SK-N-SH (cell line): ENCODE data around the gene SLX4IP. TPM values are rescaled to one million over a fixed set of nuclear protein-coding genes. Genes with fewer than 3 reads are reported as not detected.

Experiments used
- CTCF ChIA-PET: fragments of 300-600, 350-600 bp; formaldehyde crosslinking; extraction: SDS; loops from one replicate; lab custom pipeline; 2021; lab: Yijun Ruan, JAX
- POLR2A ChIA-PET: fragments of 350-600 bp; sonication (Branson Sonifier 250); formaldehyde crosslinking; extraction: SDS; loops from one replicate; lab custom pipeline; 2020; ENCODE audit warnings: antibody characterized with exemption, inconsistent platforms; lab: Yijun Ruan, JAX
- DNase-seq: peaks from one replicate; pipeline ENCODE4 v3.0.0; 2012
- H2AFZ ChIP-seq: fragments of 200-600 bp; sonication (generic); 2 replicates; pipeline ENCODE4 v1.8.1; 2016; ENCODE audit warnings: antibody characterized with exemption, mild to moderate bottlenecking, low read depth
- H3F3A ChIP-seq: fragments of 200-600 bp; sonication (generic); replicated peaks from 2 replicates; pipeline ENCODE3; 2016; ENCODE audit warnings: antibody characterized with exemption, mild to moderate bottlenecking; ENCODE audit not compliant: insufficient read depth
- H3K27ac ChIP-seq, 2 experiments: fragments of 200-500 bp in 1 of 2; fragments of 200-600 bp in 1 of 2; sonication (Bioruptor generic) in 1 of 2; sonication (generic), shearing (Covaris generic) in 1 of 2; 2 replicates each; pipeline versions ENCODE4 v1.5.1 to v1.6.1; 2014 to 2016; ENCODE audit warnings: low read depth in 2 of 2, inconsistent platforms in 1 of 2, low read length in 1 of 2, mild to moderate bottlenecking in 1 of 2, mixed read lengths in 1 of 2
- H3K27me3 ChIP-seq: fragments of 200-600 bp; sonication (generic), shearing (Covaris generic); 2 replicates; pipeline ENCODE4 v1.6.1; 2016; ENCODE audit warnings: mixed run types; ENCODE audit not compliant: insufficient read depth
- H3K36me3 ChIP-seq, 2 experiments: fragments of 200-500 bp in 1 of 2; fragments of 200-600 bp in 1 of 2; sonication (Bioruptor generic) in 1 of 2; sonication (generic) in 1 of 2; replicated peaks in 1 of 2; 2 replicates each; pipeline versions ENCODE3 to v1.5.1; 2014 to 2016; ENCODE audit warnings: low read length in 1 of 2, mild to moderate bottlenecking in 1 of 2; ENCODE audit not compliant: insufficient read depth in 2 of 2, control insufficient read depth in 1 of 2
- H3K4me1 ChIP-seq, 2 experiments: fragments of 200-500 bp in 1 of 2; fragments of 200-600 bp in 1 of 2; sonication (Bioruptor generic) in 1 of 2; sonication (generic), shearing (Covaris generic) in 1 of 2; 2 replicates each; pipeline versions ENCODE4 v1.5.1 to v1.6.1; 2014 to 2016; ENCODE audit warnings: low read depth in 1 of 2, low read length in 1 of 2, mixed run types in 1 of 2; ENCODE audit not compliant: insufficient read depth in 2 of 2, control insufficient read depth in 1 of 2
- H3K4me2 ChIP-seq: fragments of 200-600 bp; sonication (generic), shearing (Covaris generic); 2 replicates; pipeline ENCODE4 v1.6.1; 2017; ENCODE audit warnings: mixed run types
- H3K4me3 ChIP-seq, 2 experiments: fragments of 200-500 bp in 1 of 2; fragments of 200-600 bp in 1 of 2; sonication (Bioruptor generic) in 1 of 2; sonication (generic), shearing (Covaris generic) in 1 of 2; 2 replicates each; pipeline versions ENCODE4 v1.5.1 to v1.8.1; 2014 to 2016; ENCODE audit warnings: low read depth in 2 of 2, inconsistent platforms in 1 of 2, low read length in 1 of 2, mild to moderate bottlenecking in 1 of 2, mixed read lengths in 1 of 2, moderate library complexity in 1 of 2
- H3K79me2 ChIP-seq: fragments of 200-600 bp; sonication (generic); 2 replicates; pipeline ENCODE4 v1.8.1; 2017; ENCODE audit warnings: mild to moderate bottlenecking; ENCODE audit not compliant: insufficient read depth
- H3K9ac ChIP-seq: fragments of 200-600 bp; sonication (generic); 2 replicates; pipeline ENCODE4 v1.6.1; 2017; ENCODE audit warnings: mixed run types
- H3K9me2 ChIP-seq: fragments of 200-600 bp; sonication (generic); 2 replicates; pipeline ENCODE4 v1.6.1; 2017; ENCODE audit warnings: mixed run types
- H3K9me3 ChIP-seq: fragments of 200-600 bp; sonication (generic); 2 replicates; pipeline ENCODE4 v1.6.1; 2017; ENCODE audit warnings: mixed run types, mild to moderate bottlenecking, moderate library complexity
- H4K20me1 ChIP-seq: fragments of 200-600 bp; sonication (generic); 2 replicates; pipeline ENCODE4 v1.6.1; 2017; ENCODE audit warnings: mild to moderate bottlenecking, mixed run types; ENCODE audit not compliant: insufficient read depth
- CHD2 ChIP-seq: fragments of 150-350 bp; IDR thresholded peaks from 2 replicates; pipeline ENCODE4 v1.6.1; 2018; ENCODE audit warnings: low read length; ENCODE audit not compliant: partially characterized antibody
- CTCF ChIP-seq: fragments of 200-600 bp; sonication (generic); IDR thresholded peaks from 2 replicates; pipeline ENCODE4 v1.6.1; 2017; ENCODE audit warnings: antibody characterized with exemption, mild to moderate bottlenecking, moderate library complexity
- EP300 ChIP-seq, 2 experiments: IDR thresholded peaks; 2 replicates each; pipeline versions ENCODE4 v1.4.0 to v1.6.1; 2012; ENCODE audit warnings: borderline replicate concordance in 1 of 2, low read depth in 1 of 2, low read length in 1 of 2
- EZH2phosphoT487 ChIP-seq: fragments of 200-600 bp; sonication (generic); IDR thresholded peaks from 2 replicates; pipeline ENCODE4 v1.6.1; 2017; ENCODE audit warnings: low read depth, mixed run types, mild to moderate bottlenecking, antibody characterized with exemption, moderate library complexity, borderline replicate concordance
- FOSL2 ChIP-seq: IDR thresholded peaks from 2 replicates; pipeline ENCODE4 v1.4.0; 2012; ENCODE audit warnings: low read depth, mild to moderate bottlenecking, moderate library complexity, borderline replicate concordance
- FOXJ3 ChIP-seq: sonication (generic); formaldehyde crosslinking; IDR thresholded peaks from 2 replicates; pipeline ENCODE4 v1.5.1; 2020; ENCODE audit warnings: mild to moderate bottlenecking, missing genetic modification reagents
- FOXM1 ChIP-seq: IDR thresholded peaks from 2 replicates; pipeline ENCODE4 v1.4.0; 2012; ENCODE audit warnings: low read depth, mild to moderate bottlenecking
- GABPA ChIP-seq: IDR thresholded peaks from 2 replicates; pipeline ENCODE4 v1.4.0; 2012; ENCODE audit warnings: low read depth, mild to moderate bottlenecking
- IRF3 ChIP-seq: fragments of 150-350 bp; IDR thresholded peaks from 2 replicates; pipeline ENCODE4 v1.6.1; 2016; ENCODE audit warnings: mild to moderate bottlenecking, low read depth, low read length
- MAX ChIP-seq: IDR thresholded peaks from 2 replicates; pipeline ENCODE4 v1.4.0; 2012; ENCODE audit warnings: low read depth
- POLR2AphosphoS5 ChIP-seq: IDR thresholded peaks from 2 replicates; pipeline ENCODE4 v1.6.1; 2012; ENCODE audit warnings: low read depth, low read length
- RCOR1 ChIP-seq: fragments of 150-350 bp; IDR thresholded peaks from 2 replicates; pipeline ENCODE4 v1.6.1; 2017; ENCODE audit warnings: antibody characterized with exemption, low read length
- REST ChIP-seq: IDR thresholded peaks from 2 replicates; pipeline ENCODE4 v1.6.1; 2012; ENCODE audit warnings: mild to moderate bottlenecking, low read depth, low read length, moderate library complexity
- RXRA ChIP-seq: IDR thresholded peaks from 2 replicates; pipeline ENCODE4 v1.4.0; 2012; ENCODE audit warnings: low read depth, mild to moderate bottlenecking, borderline replicate concordance
- SIN3A ChIP-seq: IDR thresholded peaks from 2 replicates; pipeline ENCODE4 v1.6.1; 2012; ENCODE audit warnings: low read depth, mild to moderate bottlenecking, low read length, moderate library complexity, borderline replicate concordance
- WGBS: methylation state at CpG from one replicate; pipeline ENCODE4 v1.1.6; 2017; ENCODE audit warnings: low lambda C conversion rate; 5-methylcytosine and 5-hydroxymethylcytosine counted together
- polyA plus RNA-seq, 3 experiments: library from polyadenylated mRNA; depleted of rRNA; stranded (reverse); fragments of >200 nt; gene quantifications; 2 replicates each; pipeline ENCODE4 v1.2.3, GENCODE V29; 2012

The SLX4IP gene
- polyA plus RNA-seq, 1 of the 3 experiments (the other 2 are of a cell fraction), result 1.3 TPM

GRCh38 chr20:10387686-10388085, 47.4 kb upstream of the SLX4IP start:
- POLR2A ChIA-PET, result no interaction called here

More at GRCh38 chr20:10387686-10388085, 47.4 kb upstream of the SLX4IP start:
- Histone ChIP-seq H3K27ac (no peak overlapping the region), H3K36me3 (no peaks in the 10 kb centered on the region), H3K27me3 (no peaks in the 10 kb centered on the region), H3K79me2 (no peaks in the 10 kb centered on the region), H3K9ac (no peak overlapping the region), H3K9me3 (no peaks in the 10 kb centered on the region; the same call in 1 of the 2 replicates), H3K9me2 (no peaks in the 10 kb centered on the region), H3F3A (no peaks in the 10 kb centered on the region), H2AFZ (no peak overlapping the region), H3K4me1 (no peaks in the 10 kb centered on the region), H3K4me3 (no peak overlapping the region; a peak in 1 of 4 replicates), H3K4me2 (no peak overlapping the region), H4K20me1 (no peaks in the 10 kb centered on the region)
- CTCF ChIA-PET, result no interaction called here
- TF ChIP-seq EZH2phosphoT487 (no peak), MAX (no peak), SIN3A (no peak), REST (no peak), POLR2AphosphoS5 (no peak), GABPA (no peak), FOXM1 (no peak), EP300 (IDR thresholded peaks at IDR 0.05; ENCODE audit: borderline replicate concordance in 1 of 2, low read depth in 1 of 2, low read length in 1 of 2) (no peak), FOXJ3 (no peak), RCOR1 (no peak), FOSL2 (no peak), IRF3 (no peak), RXRA (no peak), CTCF (no peak), CHD2 (no peak)
- WGBS, result 94% methylated on average over 4 of the region's 4 CpGs
- DNase-seq, result no peak
